Psoas muscle (tissue), 8 donors: ENCODE results near the gene LRP1B. TPM values are rescaled to one million over a fixed set of nuclear protein-coding genes. Genes with fewer than 3 reads are reported as not detected.

Experiments
- ATAC-seq, 4 donors: fragments of 200-7000 bp; cut with Tn5 transposase; one replicate each; pipeline ENCODE4 v1.9.1; 2020; ENCODE audit warnings: moderate library complexity in 3 of 4, mild to moderate bottlenecking in 2 of 4
- DNase-seq, 2 donors: peaks; one replicate each; pipeline ENCODE4 v3.0.0-alpha.2; 2020
- H3K27ac ChIP-seq: fragments of 200-600 bp; one replicate; pipeline ENCODE4 v1.8.0; 2022
- H3K27me3 ChIP-seq, 3 donors: fragments of 200-600 bp in 1 of 3; one replicate each; pipeline versions ENCODE4 v1.6.1 to v1.8.0; 2013 to 2022; ENCODE audit warnings: low read length in 2 of 3, mild to moderate bottlenecking in 2 of 3, moderate library complexity in 1 of 3; ENCODE audit not compliant: insufficient read depth in 3 of 3
- H3K36me3 ChIP-seq, 2 donors: fragments of 200-600 bp in 1 of 2; one replicate each; pipeline versions ENCODE4 v1.6.1 to v1.8.0; 2013 to 2022; ENCODE audit warnings: low read depth in 1 of 2, mild to moderate bottlenecking in 1 of 2, moderate library complexity in 1 of 2; ENCODE audit not compliant: insufficient read depth in 1 of 2
- H3K4me1 ChIP-seq: fragments of 200-600 bp; one replicate; pipeline ENCODE4 v1.8.0; 2022
- H3K4me3 ChIP-seq: fragments of 200-600 bp; one replicate; pipeline ENCODE4 v1.8.0; 2022; ENCODE audit warnings: mild to moderate bottlenecking
- H3K9me3 ChIP-seq: fragments of 200-600 bp; one replicate; pipeline ENCODE4 v1.8.0; 2022
- WGBS, 3 donors: extraction: QIAGEN DNeasy Blood & Tissue Kit; methylation state at CpG; one replicate each; pipeline versions ENCODE4 v1.1.6 to v1.1.7; 2013; 5-methylcytosine and 5-hydroxymethylcytosine counted together
- intact Hi-C, 2 donors: fragments of 100-400 bp; cut with DNase I; formaldehyde crosslinking; loops; one replicate each; pipeline versions ENCODE4 v1.11.0 to v1.14.2; 2022
- polyA plus RNA-seq, 3 donors: library from polyadenylated mRNA; stranded (reverse); fragments of 200-250 nt; gene quantifications; one replicate each; pipeline ENCODE4 v1.2.3, GENCODE V29; 2013
- total RNA-seq, 4 donors: library from RNA; stranded (reverse); fragmentation: NEBNext Ultra II Directional in 2 of 4; extraction: Animal tissue kit (Norgen Biotek cat#: 25700) in 2 of 4; gene quantifications; one replicate each; pipeline versions ENCODE4 v1.2.1 to v1.2.4, GENCODE V29; 2021 to 2023
- TF ChIP-seq, protein P1 (sequence below): fragments of 200-600 bp; IDR thresholded peaks from one replicate; pipeline ENCODE4 v1.8.0; 2022; ENCODE audit warnings: antibody characterized with exemption
- donor health status: healthy with polysubstance abuse.
- donor health status: DM: no; HTN: no; CAD: no; lungs with moderate emphysema.
- donor health status: Bipolar disorder and iron deficiency.
- donor health status: healthy.
- donor health status: DM: yes; HTN: yes; CAD: no.
- donor health status: DM: no; HTN: no; CAD: no.
- donor health status: DM: no; HTN: no; CAD: no.
- donor health status: DM: yes; HTN: yes; CAD: no.

Gene LRP1B
- total and polyA plus RNA-seq, 7 donors: 0.33 to 3.3 (median 0.95) TPM

DNA sequence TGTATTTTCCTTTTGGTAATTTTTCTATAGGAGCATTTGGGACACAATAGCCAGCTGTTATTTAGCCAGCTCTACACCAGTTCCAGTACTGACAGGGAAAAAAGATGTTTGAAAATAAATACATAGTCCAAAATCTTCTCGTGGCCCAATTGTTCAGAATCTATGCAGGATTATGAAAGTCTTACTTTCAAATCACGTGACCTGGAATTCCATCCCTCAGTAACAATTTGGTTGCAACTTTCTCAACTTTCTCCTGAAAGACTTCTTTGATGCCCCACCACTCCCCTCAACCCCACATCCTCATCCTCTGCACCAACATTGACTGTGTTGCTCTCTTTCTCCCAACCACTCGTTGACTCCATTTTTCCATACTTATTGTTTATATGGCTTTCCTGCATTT lies 539.0 kb downstream of the LRP1B start:
- ATAC-seq (no peak), DNase-seq (no peak)
- WGBS, 3 donors: 54 to 84% (median 83%) methylated on average over 3 of the region's 3 CpGs
- intact Hi-C loops: no loop called here
- H3K4me3 ChIP-seq: no peak overlapping the region
- H3K9me3 ChIP-seq: no peaks in the 10 kb centered on the region
- TF ChIP-seq, protein P1, sequence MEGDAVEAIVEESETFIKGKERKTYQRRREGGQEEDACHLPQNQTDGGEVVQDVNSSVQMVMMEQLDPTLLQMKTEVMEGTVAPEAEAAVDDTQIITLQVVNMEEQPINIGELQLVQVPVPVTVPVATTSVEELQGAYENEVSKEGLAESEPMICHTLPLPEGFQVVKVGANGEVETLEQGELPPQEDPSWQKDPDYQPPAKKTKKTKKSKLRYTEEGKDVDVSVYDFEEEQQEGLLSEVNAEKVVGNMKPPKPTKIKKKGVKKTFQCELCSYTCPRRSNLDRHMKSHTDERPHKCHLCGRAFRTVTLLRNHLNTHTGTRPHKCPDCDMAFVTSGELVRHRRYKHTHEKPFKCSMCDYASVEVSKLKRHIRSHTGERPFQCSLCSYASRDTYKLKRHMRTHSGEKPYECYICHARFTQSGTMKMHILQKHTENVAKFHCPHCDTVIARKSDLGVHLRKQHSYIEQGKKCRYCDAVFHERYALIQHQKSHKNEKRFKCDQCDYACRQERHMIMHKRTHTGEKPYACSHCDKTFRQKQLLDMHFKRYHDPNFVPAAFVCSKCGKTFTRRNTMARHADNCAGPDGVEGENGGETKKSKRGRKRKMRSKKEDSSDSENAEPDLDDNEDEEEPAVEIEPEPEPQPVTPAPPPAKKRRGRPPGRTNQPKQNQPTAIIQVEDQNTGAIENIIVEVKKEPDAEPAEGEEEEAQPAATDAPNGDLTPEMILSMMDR: no peak
- H3K27me3 ChIP-seq: no peaks in the 10 kb centered on the region
- H3K27ac ChIP-seq: no peak overlapping the region
- H3K4me1 ChIP-seq: no peaks in the 10 kb centered on the region
- no peaks in the 10 kb centered on the region for H3K36me3 ChIP-seq

DNA sequence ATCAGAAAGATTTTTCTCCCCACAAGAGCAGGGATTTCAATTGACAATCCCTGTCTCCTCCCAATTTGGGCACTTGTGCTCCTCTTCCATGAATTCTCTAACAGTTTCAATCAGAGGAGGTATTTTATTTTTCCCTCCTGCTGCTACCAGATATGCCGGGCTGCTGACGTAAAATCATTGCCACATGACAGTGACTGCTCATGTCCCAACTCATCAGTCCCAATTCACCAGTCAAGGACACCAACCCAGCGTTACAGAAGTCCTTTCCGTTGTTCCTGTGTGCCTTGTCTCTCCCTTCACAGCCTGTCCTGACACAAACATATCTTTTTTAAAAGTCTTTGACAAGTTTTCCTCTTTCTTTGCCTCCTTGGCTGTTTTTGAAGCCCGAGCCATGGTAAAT lies 540.2 kb downstream of the LRP1B start:
- Histone ChIP-seq H3K9me3 (no peaks in the 10 kb centered on the region), H3K36me3 (no peaks in the 10 kb centered on the region), H3K4me1 (no peaks in the 10 kb centered on the region), H3K27me3 (no peaks in the 10 kb centered on the region), H3K27ac (no peak overlapping the region), H3K4me3 (no peak overlapping the region)
- DNase-seq (no peak), ATAC-seq (no peak)
- TF ChIP-seq, protein P1: no peak
- 82 to 93% (median 85%) methylated on average over 5 of the region's 5 CpGs for WGBS, 3 donors
- intact Hi-C loops: no loop called here

DNA sequence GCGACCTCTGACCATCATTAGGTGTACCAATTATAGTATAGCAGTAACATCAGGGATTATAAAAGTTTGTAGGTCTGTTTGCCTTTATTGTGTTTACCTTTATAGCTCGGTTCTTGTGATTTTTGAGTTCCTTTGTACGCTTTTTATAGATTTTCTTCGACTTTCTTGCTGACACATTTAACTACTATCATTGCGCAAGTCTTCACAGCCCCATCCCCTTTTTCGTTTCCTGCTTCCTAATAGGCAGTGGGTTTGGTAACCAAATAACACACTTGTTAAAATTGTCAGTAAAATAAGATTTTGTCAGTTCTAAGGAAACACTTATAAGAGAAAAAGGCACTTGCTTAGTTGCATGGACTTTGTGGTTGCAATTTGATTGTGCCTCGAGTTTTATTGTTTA lies 541.5 kb downstream of the LRP1B start:
- 82 to 86% (median 85%) methylated on average over 7 of the region's 7 CpGs for WGBS, 3 donors

DNA sequence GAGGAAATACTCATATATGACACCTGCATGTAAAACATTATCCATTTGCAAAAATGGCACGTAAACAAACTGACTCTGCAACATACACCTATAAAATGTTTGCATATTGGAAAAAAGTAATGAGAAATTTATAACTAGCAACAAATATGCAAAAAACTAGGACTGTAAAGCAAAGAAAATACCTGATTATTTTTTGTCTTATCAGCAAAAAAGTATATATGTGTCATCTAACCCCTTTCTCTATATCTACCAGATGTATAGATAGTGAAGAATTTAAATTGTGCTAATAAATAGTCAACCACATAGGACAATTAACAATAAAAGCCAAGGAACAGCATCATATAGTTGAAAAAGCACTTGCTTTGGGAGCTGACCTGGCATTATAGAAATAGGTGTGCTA lies 543.8 kb downstream of the LRP1B start:
- Histone ChIP-seq H3K4me3 (no peak overlapping the region), H3K36me3 (no peaks in the 10 kb centered on the region), H3K9me3 (no peaks in the 10 kb centered on the region), H3K4me1 (no peaks in the 10 kb centered on the region), H3K27ac (no peak overlapping the region), H3K27me3 (no peaks in the 10 kb centered on the region)
- TF ChIP-seq, protein P1: no peak
- intact Hi-C loops: no loop called here
- WGBS, 3 donors: 95 to 100% (median 99%) methylated on average over 1 of the region's 1 CpG
- DNase-seq (no peak), ATAC-seq (no peak)

More for the DNA sequence above, 541.5 kb downstream of the LRP1B start:
- Histone ChIP-seq H3K4me3 (no peak overlapping the region), H3K27ac (no peak overlapping the region), H3K9me3 (no peaks in the 10 kb centered on the region), H3K27me3 (no peaks in the 10 kb centered on the region), H3K4me1 (no peaks in the 10 kb centered on the region), H3K36me3 (no peaks in the 10 kb centered on the region)
- intact Hi-C loops: no loop called here
- TF ChIP-seq, protein P1: no peak
- no peak for ATAC-seq
- DNase-seq: no peak

DNA sequence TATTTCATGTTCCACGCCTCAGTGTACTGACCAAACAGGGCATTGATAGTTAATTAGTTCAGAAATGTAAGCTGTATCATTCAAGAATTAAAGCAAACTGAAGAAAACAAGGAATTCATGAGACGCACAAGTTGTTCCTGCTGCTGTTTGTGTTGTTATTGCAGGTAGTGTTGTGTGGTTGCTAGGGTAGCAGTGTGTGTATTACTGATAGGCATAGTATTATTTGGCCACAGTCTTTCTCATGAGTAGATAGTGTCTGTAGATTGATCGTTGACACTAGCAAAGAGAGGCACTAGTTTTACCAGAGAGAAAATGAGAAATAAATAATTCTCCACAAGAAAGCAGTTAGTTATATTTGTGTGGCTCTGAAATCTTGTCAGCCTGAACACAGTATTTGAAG lies 548.6 kb downstream of the LRP1B start:
- TF ChIP-seq, protein P1: no peak
- ATAC-seq: no peak
- Histone ChIP-seq H3K9me3 (no peaks in the 10 kb centered on the region), H3K36me3 (no peaks in the 10 kb centered on the region), H3K4me1 (no peaks in the 10 kb centered on the region), H3K27ac (no peak overlapping the region), H3K4me3 (no peak overlapping the region), H3K27me3 (no peaks in the 10 kb centered on the region)
- 82 to 91% (median 86%) methylated on average over 3 of the region's 3 CpGs for WGBS, 3 donors
- intact Hi-C loops: no loop called here
- DNase-seq: no peak
